ENCODE results near the gene TRIM61. TPM values are rescaled to one million over a fixed set of nuclear protein-coding genes. Genes with fewer than 3 reads are reported as not detected.
A peak's percentile ranks its signal among the peaks of the same experiment; 100 is the strongest.
"Not testable (repeated sequence)": the region's sequence is repeated elsewhere in the genome, so short reads cannot be mapped to it uniquely, and the experiment has no call there.

The TRIM61 gene
- total RNA-seq, 8 experiments from 2014 or later: 0.23 to 0.76 (median 0.33) TPM; not detected in 4

DNA sequence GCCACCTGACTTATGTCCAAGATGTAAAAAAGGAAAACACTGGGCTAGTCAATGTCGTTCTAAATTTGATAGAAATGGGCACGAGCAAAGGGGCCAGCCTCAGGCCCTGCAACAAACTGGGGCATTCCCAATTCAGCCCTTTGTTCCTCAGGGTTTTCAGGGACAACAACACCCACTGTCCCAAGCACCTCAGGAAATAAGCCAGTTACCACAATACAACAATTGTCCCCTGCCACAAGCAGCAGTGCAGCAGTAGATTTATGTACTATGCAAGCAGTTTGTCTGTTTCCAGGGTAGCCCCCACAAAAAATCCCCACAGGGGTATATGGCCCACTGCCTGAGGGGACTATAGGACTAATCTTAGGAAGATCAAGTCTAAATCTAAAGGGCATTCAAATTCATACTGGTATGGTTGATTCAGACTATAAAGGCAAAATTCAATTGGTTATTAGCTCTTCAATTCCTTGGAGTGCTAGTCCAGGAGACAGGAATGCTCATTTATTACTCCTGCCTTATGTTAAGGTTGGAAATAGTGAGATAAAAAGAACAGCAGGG is 21.1 kb upstream of the TRIM61 start:
- H3K4me3 ChIP-seq; in situ Hi-C loops (cut with MboI; ENCODE audit: low pct_unique_long_range_greater_than_20kb in 2 of 9, low sequenced_read_pairs in 9 of 9, unreplicated experiment in 9 of 9); ATAC-seq (replicated peaks in 6 of 8); H3K4me1 ChIP-seq (replicated peaks in 1 of 2); H3K27ac ChIP-seq: not testable (repeated sequence)
- WGBS, 10 experiments: 0 to 83% (median 64%) methylated on average over 2 of the region's 2 CpGs; no CpG with 5 or more reads in 6 of the 10 experiments

DNA sequence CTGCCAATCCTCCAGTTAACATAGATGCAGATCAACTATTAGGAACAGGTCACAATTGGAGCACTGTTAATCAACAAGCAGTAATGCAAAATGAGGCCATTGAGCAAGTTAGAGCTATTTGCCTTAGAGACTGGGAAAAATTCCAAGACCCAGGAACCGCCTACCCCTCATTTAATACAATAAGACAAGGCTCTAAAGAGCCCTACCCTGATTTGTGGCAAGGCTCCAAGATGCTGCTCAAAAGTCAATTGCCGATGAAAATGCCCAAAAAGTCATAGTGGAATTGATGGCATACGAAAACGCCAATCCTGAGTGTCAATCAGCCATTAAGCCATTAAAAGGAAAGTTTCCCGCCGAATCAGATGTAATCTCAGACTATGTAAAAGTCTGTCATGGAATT is 20.5 kb upstream of the TRIM61 start:
- no peak overlapping the region for H3K4me3 ChIP-seq
- in situ Hi-C loops (cut with MboI; ENCODE audit: low pct_unique_long_range_greater_than_20kb in 2 of 9, low sequenced_read_pairs in 9 of 9, unreplicated experiment in 9 of 9): no loop called here
- ATAC-seq (replicated peaks in 6 of 8): no peak
- no peaks in the 10 kb centered on the region for H3K4me1 ChIP-seq (replicated peaks in 1 of 2)
- no peak overlapping the region for H3K27ac ChIP-seq
- 35 to 100% (median 87%) methylated on average over 3 to 5 of the region's 6 CpGs; no CpG with 5 or more reads in 2 of the 10 experiments for WGBS, 10 experiments

DNA sequence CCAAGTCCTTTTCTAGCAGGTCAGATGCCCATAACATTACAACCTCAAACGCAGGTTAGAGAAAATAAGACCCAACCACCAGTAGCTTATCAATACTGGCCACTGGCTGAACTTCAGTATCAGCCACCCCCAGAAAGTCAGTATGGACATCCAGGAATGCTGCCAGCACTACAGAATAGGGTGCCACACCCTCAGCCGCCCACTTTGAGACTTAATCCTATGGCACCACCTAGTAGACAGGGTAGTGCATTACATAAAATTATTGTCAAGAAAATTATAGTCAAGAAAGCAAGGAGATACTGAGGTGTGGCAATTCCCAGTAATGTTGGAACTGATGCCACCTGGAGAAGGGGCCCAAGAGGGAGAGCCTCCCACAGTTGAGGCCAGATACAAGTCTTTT is 19.9 kb upstream of the TRIM61 start:
- 0 to 100% (median 84%) methylated on average over 1 to 2 of the region's 2 CpGs; no CpG with 5 or more reads in 2 of the 10 experiments for WGBS, 10 experiments
- Histone ChIP-seq H3K27ac (no peak overlapping the region), H3K4me3 (no peak overlapping the region), H3K4me1 (replicated peaks in 1 of 2) (no peaks in the 10 kb centered on the region)
- in situ Hi-C loops (cut with MboI; ENCODE audit: low pct_unique_long_range_greater_than_20kb in 2 of 9, low sequenced_read_pairs in 9 of 9, unreplicated experiment in 9 of 9): no loop called here
- ATAC-seq (replicated peaks in 6 of 8): peak in 2 of 8 experiments; percentile 41 to 46

DNA sequence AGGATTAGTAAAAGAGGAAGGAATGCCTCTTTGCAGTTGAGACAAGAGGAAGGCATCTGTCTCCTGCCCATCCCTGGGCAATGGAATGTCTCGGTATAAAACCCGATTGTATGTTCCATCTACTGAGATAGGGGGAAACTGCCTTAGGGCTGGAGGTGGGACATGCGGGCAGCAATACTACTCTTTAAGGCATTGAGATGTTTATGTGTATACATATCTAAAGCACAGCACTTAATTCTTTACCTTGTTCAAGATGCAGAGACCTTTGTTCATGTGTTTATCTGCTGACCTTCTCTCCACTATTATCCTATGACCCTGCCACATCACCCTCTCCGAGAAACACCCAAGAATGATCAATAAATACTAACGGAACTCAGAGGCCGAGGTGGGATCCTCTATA is 18.7 kb upstream of the TRIM61 start:
- WGBS, 10 experiments: 0 to 95% (median 62%) methylated on average over 1 to 3 of the region's 6 CpGs; no CpG with 5 or more reads in 5 of the 10 experiments

DNA sequence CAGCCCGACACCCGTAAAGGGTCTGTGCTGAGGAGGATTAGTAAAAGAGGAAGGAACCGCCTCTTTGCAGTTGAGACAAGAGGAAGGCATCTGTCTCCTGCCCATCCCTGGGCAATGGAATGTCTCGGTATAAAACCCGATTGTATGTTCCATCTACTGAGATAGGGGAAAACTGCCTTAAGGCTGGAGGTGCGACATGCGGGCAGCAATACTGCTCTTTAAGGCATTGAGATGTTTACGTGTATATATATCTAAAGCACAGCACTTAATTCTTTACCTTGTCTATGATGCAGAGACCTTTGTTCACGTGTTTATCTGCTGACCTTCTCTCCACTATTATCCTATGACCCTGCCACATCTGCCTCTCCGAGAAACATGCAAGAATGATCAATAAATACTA is 13.3 kb upstream of the TRIM61 start:
- 40 to 93% (median 83%) methylated on average over 1 to 3 of the region's 10 CpGs; no CpG with 5 or more reads in 3 of the 10 experiments for whole genome bisulfite sequencing, 10 experiments

More for the DNA sequence above, 18.7 kb upstream of the TRIM61 start:
- H3K4me3 ChIP-seq; H3K4me1 ChIP-seq (replicated peaks in 1 of 2); ATAC-seq (replicated peaks in 6 of 8); in situ Hi-C loops (cut with MboI; ENCODE audit: low pct_unique_long_range_greater_than_20kb in 2 of 9, low sequenced_read_pairs in 9 of 9, unreplicated experiment in 9 of 9); H3K27ac ChIP-seq: not testable (repeated sequence)

DNA sequence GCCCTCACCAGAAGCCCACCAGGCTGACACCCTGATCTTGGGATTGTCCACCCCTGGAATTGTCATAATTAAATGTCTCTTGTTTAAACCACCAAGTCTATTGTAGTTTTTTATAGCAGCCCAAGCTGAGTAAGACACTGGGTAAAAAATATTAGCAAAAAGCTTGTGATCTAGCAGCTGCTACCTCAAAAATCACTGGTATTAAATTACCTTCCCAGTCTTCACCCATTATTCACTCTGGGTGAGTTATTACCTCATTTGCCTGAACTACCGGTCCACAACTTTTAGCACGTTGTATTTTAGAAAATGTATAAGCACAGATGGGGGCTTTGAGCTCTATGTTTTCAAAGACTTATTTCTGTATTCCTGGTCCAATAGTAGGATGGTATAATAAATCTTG is 12.0 kb upstream of the TRIM61 start:
- in situ Hi-C loops (cut with MboI; ENCODE audit: low pct_unique_long_range_greater_than_20kb in 2 of 9, low sequenced_read_pairs in 9 of 9, unreplicated experiment in 9 of 9): no loop called here
- Histone ChIP-seq H3K4me1 (replicated peaks in 1 of 2) (no peaks in the 10 kb centered on the region), H3K27ac (no peak overlapping the region), H3K4me3 (no peak overlapping the region)
- WGBS, 10 experiments: 14 to 68% (median 59%) methylated on average over 1 to 2 of the region's 2 CpGs; no CpG with 5 or more reads in 3 of the 10 experiments
- ATAC-seq (replicated peaks in 6 of 8): no peak

More for the DNA sequence above, 13.3 kb upstream of the TRIM61 start:
- H3K27ac ChIP-seq; in situ Hi-C loops (cut with MboI; ENCODE audit: low pct_unique_long_range_greater_than_20kb in 2 of 9, low sequenced_read_pairs in 9 of 9, unreplicated experiment in 9 of 9); H3K4me3 ChIP-seq; ATAC-seq (replicated peaks in 6 of 8); H3K4me1 ChIP-seq (replicated peaks in 1 of 2): not testable (repeated sequence)

DNA sequence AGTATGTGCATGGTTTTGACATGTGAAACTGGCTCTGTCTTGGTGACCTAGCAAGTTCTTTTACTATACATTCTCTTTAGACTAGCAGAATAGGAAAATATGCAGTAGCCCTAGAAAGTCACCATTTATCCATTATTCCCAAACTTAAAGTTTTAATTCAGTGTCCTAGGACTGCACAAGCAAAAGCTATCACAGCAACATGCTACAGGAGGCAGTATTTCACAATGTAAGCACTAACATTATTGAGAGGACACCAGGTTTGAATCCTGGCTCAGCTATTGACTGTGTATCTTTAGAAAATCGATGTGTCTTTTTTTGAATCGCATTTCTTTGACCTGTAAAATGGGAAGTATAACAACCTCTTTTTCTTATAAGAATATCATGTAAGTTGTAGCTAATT is 5.5 kb downstream of the TRIM61 start:
- H3K27ac ChIP-seq; H3K4me3 ChIP-seq; H3K4me1 ChIP-seq (replicated peaks in 1 of 2); in situ Hi-C loops (cut with MboI; ENCODE audit: low pct_unique_long_range_greater_than_20kb in 2 of 9, low sequenced_read_pairs in 9 of 9, unreplicated experiment in 9 of 9): not testable (repeated sequence)
- 31 to 100% (median 85%) methylated on average over 1 to 2 of the region's 2 CpGs; no CpG with 5 or more reads in 2 of the 10 experiments for WGBS, 10 experiments
- ATAC-seq (replicated peaks in 6 of 8): peak in 1 of 8 experiments; percentile 17

DNA sequence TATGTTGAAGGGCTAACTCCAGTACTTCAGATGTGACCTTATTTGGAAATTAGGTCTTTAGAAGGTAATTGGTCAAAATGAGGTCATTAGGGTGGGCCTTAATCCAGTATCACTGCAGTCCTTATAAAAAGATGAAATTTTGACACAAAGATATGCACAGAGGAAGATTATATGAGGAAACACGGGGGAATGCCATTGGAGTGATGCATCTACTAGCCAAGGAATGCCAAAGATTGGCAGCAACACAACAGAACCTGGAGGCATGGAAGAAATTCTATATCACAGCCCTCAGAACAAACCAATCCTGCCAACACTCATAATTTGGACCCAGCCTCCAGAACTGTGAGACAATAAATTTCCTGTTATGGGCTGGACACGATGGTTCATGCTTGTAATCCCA is 17.6 kb downstream of the TRIM61 start:
- 0 to 100% (median 94%) methylated on average over 1 to 2 of the region's 2 CpGs; no CpG with 5 or more reads in 4 of the 10 experiments for WGBS, 10 experiments
- ATAC-seq (replicated peaks in 6 of 8): no peak
- Histone ChIP-seq H3K4me1 (replicated peaks in 1 of 2) (peaks cover 0 to 3% of the 10 kb centered on the region in 2 donors), H3K4me3 (no peak overlapping the region), H3K27ac (no peak overlapping the region)
- in situ Hi-C loops (cut with MboI; ENCODE audit: low pct_unique_long_range_greater_than_20kb in 2 of 9, low sequenced_read_pairs in 9 of 9, unreplicated experiment in 9 of 9): no loop called here

DNA sequence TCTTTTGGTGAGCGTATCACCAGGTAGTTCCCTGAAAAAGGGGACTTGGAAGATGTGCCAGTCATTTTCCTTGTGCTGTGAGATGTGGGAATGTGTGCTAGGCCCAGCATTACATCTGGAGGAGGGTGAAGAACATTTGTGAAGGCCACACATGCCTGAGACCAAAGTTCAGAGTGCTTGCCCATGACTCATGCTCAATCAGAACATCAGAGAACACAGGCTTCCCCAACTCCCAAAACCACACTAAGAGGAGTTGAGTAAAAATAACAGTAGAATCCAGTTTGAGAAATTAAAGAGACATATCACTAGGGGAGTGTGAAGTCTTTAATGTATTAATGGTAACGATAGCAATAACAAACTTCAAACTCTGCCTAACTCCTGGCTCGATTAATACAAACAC is 18.0 kb downstream of the TRIM61 start:
- H3K4me1 ChIP-seq (replicated peaks in 1 of 2); in situ Hi-C loops (cut with MboI; ENCODE audit: low pct_unique_long_range_greater_than_20kb in 2 of 9, low sequenced_read_pairs in 9 of 9, unreplicated experiment in 9 of 9); H3K4me3 ChIP-seq; H3K27ac ChIP-seq; ATAC-seq (replicated peaks in 6 of 8): not testable (repeated sequence)
- 40 to 100% (median 90%) methylated on average over 1 to 2 of the region's 3 CpGs; no CpG with 5 or more reads in 4 of the 10 experiments for WGBS, 10 experiments

DNA sequence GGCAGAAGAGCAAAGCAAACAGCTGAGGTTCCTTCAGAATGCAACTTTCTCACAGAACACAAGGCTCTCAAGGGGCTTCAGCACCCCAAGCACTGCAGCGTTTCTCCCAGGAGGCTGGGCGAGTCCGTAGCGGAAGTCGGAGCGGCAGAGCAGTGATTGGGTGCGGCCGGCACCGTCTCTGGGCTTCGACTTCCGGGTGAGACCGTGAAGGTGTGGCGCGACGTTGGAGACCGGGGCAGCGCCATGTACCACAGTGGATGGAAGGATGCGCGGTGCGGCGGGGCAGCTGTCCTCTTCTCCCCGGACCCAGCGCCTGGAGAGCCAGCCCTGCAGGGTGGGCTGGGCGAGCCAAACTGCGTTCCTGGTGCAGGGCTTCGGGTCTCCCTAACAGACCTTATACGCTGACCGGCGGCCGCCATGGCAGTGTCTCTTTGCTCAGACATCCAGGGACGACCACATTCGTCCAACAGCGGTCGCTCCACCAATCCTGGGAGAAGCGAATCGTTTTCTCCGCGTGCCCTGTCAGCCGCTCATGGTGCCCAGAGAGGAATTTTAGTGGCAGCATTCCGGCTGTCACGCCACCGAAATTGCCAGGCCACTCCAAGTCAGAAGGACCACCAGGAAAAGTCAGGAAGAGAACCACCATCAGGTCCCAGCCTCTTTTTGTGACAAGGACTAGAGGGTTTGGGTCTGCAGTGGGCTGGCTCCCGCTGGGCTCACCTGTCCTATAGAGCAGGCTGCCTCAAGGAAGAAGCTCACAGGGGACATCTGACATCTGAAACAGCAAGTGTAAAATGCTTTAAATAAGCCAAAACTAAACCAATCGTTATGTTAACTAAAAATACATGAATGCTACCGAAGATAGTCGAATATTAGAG is 20.5 kb downstream of the TRIM61 start:
- WGBS, 10 experiments: 22 to 92% (median 35%) methylated on average over 2 to 16 of the region's 46 CpGs; no CpG with 5 or more reads in 1 of the 10 experiments
- in situ Hi-C loops (cut with MboI; ENCODE audit: low pct_unique_long_range_greater_than_20kb in 2 of 9, low sequenced_read_pairs in 9 of 9, unreplicated experiment in 9 of 9): no loop called here
- H3K4me3 ChIP-seq: peak overlapping the region; percentile 54 to 82 (median 67)
- H3K4me1 ChIP-seq (replicated peaks in 1 of 2): peaks cover 0 to 3% of the 10 kb centered on the region in 2 donors
- H3K27ac ChIP-seq: peak overlapping the region; percentile 84 to 92
- peak; percentile 92 to 100 (median 100) for ATAC-seq (replicated peaks in 6 of 8)

DNA sequence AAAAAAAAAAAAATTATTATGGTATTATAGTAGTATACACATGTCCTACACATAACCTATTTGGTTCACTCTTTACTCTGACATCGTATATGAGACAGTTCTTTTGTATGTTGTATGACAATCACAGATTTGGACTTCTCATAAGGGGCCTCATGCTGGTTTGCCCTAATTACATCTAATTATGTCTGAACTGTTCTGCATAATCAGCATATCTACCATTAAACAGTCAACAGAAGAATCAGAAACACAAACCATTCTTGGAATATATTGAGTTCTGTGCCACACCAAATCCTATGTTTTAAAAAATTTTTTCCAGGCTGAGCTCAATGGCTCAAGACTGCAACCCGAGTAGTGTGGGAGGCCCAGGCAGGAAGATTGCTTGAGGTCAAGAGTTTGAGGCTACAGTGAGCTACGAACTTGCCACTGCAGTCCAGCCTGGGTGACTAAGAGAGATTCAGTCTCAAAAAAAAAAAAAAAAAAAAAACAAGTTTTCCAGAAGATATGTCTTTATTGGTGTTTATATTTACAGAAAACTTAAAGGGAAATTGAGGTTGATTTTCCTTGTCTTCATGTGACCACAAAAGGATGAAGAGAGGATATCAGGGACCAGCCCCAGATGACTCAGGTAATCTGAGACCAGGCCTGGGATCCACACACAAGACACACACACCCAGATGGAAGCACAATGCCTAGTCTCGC is 22.2 kb downstream of the TRIM61 start:
- WGBS, 10 experiments: 53 to 100% (median 84%) methylated on average over 1 to 4 of the region's 4 CpGs

DNA sequence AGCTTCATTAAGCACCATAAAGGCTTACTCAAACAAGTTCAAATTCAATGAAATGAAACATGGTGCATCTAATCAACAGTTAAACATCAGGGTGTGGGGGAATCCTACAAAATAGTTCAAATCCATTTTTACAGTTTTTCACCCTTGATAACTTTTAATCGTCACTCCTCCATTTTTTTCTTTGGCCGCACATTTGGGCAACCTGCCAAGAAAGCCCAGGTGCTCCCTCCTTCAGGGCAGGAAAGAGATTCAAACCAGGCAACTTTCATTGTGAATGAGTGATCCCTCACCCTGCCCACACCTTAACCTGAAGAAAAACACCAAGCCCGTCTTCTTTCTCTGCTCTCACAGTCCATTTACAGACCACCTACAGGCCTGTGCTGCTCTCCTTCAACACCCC is 24.9 kb downstream of the TRIM61 start:
- Histone ChIP-seq H3K27ac (no peak overlapping the region), H3K4me3 (no peak overlapping the region), H3K4me1 (replicated peaks in 1 of 2) (no peaks in the 10 kb centered on the region)
- WGBS, 10 experiments: 40 to 100% (median 90%) methylated on average over 1 to 3 of the region's 3 CpGs; no CpG with 5 or more reads in 3 of the 10 experiments
- in situ Hi-C loops (cut with MboI; ENCODE audit: low pct_unique_long_range_greater_than_20kb in 2 of 9, low sequenced_read_pairs in 9 of 9, unreplicated experiment in 9 of 9): no loop called here
- ATAC-seq (replicated peaks in 6 of 8): no peak

More for the DNA sequence above, 22.2 kb downstream of the TRIM61 start:
- ATAC-seq (replicated peaks in 6 of 8): no peak
- Histone ChIP-seq H3K27ac (no peak overlapping the region), H3K4me1 (replicated peaks in 1 of 2) (peaks cover 0 to 3% of the 10 kb centered on the region in 2 donors), H3K4me3 (no peak overlapping the region)
- in situ Hi-C loops (cut with MboI; ENCODE audit: low pct_unique_long_range_greater_than_20kb in 2 of 9, low sequenced_read_pairs in 9 of 9, unreplicated experiment in 9 of 9): no loop called here
